ENCODE measurements around the gene PDP2. TPM values are rescaled to one million over a fixed set of nuclear protein-coding genes. Genes with fewer than 3 reads are reported as not detected.

Gene PDP2
- total RNA-seq, 4 donors from 2014 or later = 4.9 to 36.2 (median 11.5) TPM

- H3K4me1 ChIP-seq = no peaks in the 10 kb centered on the region
- 92% methylated on average over 12 of the region's 13 CpGs; no CpG with 5 or more reads in 1 of the 2 donors for WGBS, 2 donors (ENCODE audit: low coverage in 1 of 2)
- TF ChIP-seq POLR2A (IDR thresholded peaks at IDR 0.05) = no peak
- TF ChIP-seq CTCF (IDR thresholded peaks at IDR 0.05) = no peak
- no peak for TF ChIP-seq EP300 (IDR thresholded peaks at IDR 0.05; ENCODE audit: low read depth)
- TF ChIP-seq POLR2AphosphoS5 (IDR thresholded peaks at IDR 0.05) = no peak
- in situ Hi-C loops (cut with MboI; ENCODE audit: low pct_ligation_motif_present in 1 of 4, low pct_unique_long_range_greater_than_20kb in 1 of 4, low sequenced_read_pairs in 3 of 4) (loop anchor here (25.0 kb wide), 1 partner anchor 439 kb away; no protein-coding TSS in a partner anchor), intact Hi-C loops (cut with DNase I; ENCODE audit: low total_unique reads) (no loop called here)
- H3K4me3 ChIP-seq = no peak overlapping the region
- H3K27ac ChIP-seq = no peak overlapping the region
- DNase-seq = no peak
- no peaks in the 10 kb centered on the region for H3K36me3 ChIP-seq
- no peaks in the 10 kb centered on the region for H3K9me3 ChIP-seq
- peaks cover 4% of the 10 kb centered on the region for H3K27me3 ChIP-seq
Measured at GRCh38 chr16:66851166-66851964, 28.9 kb upstream of the PDP2 start.

- 84% methylated on average over 15 of the region's 15 CpGs; no CpG with 5 or more reads in 1 of the 2 donors for WGBS, 2 donors (ENCODE audit: low coverage in 1 of 2)
- in situ Hi-C loops (cut with MboI; ENCODE audit: low pct_ligation_motif_present in 1 of 4, low pct_unique_long_range_greater_than_20kb in 1 of 4, low sequenced_read_pairs in 3 of 4) = loop anchor here (25.0 kb wide), 1 partner anchor 441 kb away; no protein-coding TSS in a partner anchor
- intact Hi-C loops (cut with DNase I; ENCODE audit: low total_unique reads) = no loop called here
Measured at GRCh38 chr16:66853261-66854139, 26.8 kb upstream of the PDP2 start.

GRCh38 chr16:66856184-66856730 is 24.1 kb upstream of the PDP2 start:
- no peak for TF ChIP-seq POLR2A (IDR thresholded peaks at IDR 0.05)
- no peak for TF ChIP-seq EP300 (IDR thresholded peaks at IDR 0.05; ENCODE audit: low read depth)
- no peak for TF ChIP-seq POLR2AphosphoS5 (IDR thresholded peaks at IDR 0.05)
- TF ChIP-seq CTCF (IDR thresholded peaks at IDR 0.05) = no peak
- no peak for DNase-seq
- intact Hi-C loops (cut with DNase I; ENCODE audit: low total_unique reads) = no loop called here
- Histone ChIP-seq H3K4me1 (peaks cover 0 to 3% (median 0%) of the 10 kb centered on the region in 4 donors), H3K4me3 (no peak overlapping the region), H3K9me3 (no peaks in the 10 kb centered on the region), H3K27me3 (no peaks in the 10 kb centered on the region), H3K36me3 (no peaks in the 10 kb centered on the region), H3K27ac (no peak overlapping the region)
- 94% methylated on average over 6 of the region's 6 CpGs; no CpG with 5 or more reads in 1 of the 2 donors for WGBS, 2 donors (ENCODE audit: low coverage in 1 of 2)
- in situ Hi-C loops (cut with MboI; ENCODE audit: low pct_ligation_motif_present in 1 of 4, low pct_unique_long_range_greater_than_20kb in 1 of 4, low sequenced_read_pairs in 3 of 4) = loop anchor here (25.0 kb wide), 1 partner anchor 444 kb away; no protein-coding TSS in a partner anchor

More at GRCh38 chr16:66853261-66854139, 26.8 kb upstream of the PDP2 start:
- Histone ChIP-seq H3K36me3 (no peaks in the 10 kb centered on the region), H3K4me3 (no peak overlapping the region), H3K27ac (no peak overlapping the region), H3K4me1 (no peaks in the 10 kb centered on the region), H3K9me3 (no peaks in the 10 kb centered on the region), H3K27me3 (no peaks in the 10 kb centered on the region)
- no peak for TF ChIP-seq CTCF (IDR thresholded peaks at IDR 0.05)
- TF ChIP-seq POLR2A (IDR thresholded peaks at IDR 0.05) = no peak
- TF ChIP-seq EP300 (IDR thresholded peaks at IDR 0.05; ENCODE audit: low read depth) = no peak
- no peak for TF ChIP-seq POLR2AphosphoS5 (IDR thresholded peaks at IDR 0.05)
- DNase-seq = no peak

All from transverse colon (tissue), 4 donors.